H1 (cell line): ENCODE measurements around the gene PDZRN4. TPM values are rescaled to one million over a fixed set of nuclear protein-coding genes. Genes with fewer than 3 reads are reported as not detected.

Experiments
- CTCF ChIA-PET: fragments of 300-600 bp; sonication (Branson Sonifier 250); formaldehyde crosslinking; loops from one replicate; lab custom pipeline; 2021; ENCODE audit not compliant: partially characterized antibody; lab: Charles Lee
- POLR2A ChIA-PET: fragments of 300-600 bp; sonication (Branson Sonifier 250); formaldehyde crosslinking; loops from one replicate; lab custom pipeline; 2021; ENCODE audit warnings: inconsistent platforms; ENCODE audit not compliant: partially characterized antibody; lab: Charles Lee
- DNase-seq, 2 experiments: peaks; one replicate each; pipeline versions ENCODE4 v3.0.0 to v3.0.0-alpha.2; 2010 to 2022; ENCODE audit warnings: low spot score in 2 of 2, low read depth in 1 of 2, mixed read lengths in 1 of 2
- FAIRE-seq: peaks from 2 replicates; lab custom pipeline; 2011; peaks lifted over from hg19 to GRCh38; lab: Jason Lieb, UNC
- H2AFZ ChIP-seq: 2 replicates; pipeline ENCODE4 v1.8.1; 2012; ENCODE audit warnings: low read length, inconsistent platforms
- H2AK5ac ChIP-seq: 2 replicates; pipeline ENCODE4 v1.6.1; 2013; ENCODE audit warnings: low read depth, low read length
- H2BK120ac ChIP-seq: replicated peaks from 2 replicates; pipeline ENCODE3; 2013; ENCODE audit warnings: low read depth, low read length, inconsistent platforms
- H2BK12ac ChIP-seq: 2 replicates; pipeline ENCODE4 v1.6.1; 2013; ENCODE audit warnings: low read depth, low read length
- H2BK15ac ChIP-seq: 2 replicates; pipeline ENCODE4 v1.6.1; 2013; ENCODE audit warnings: low read length
- H2BK20ac ChIP-seq: 2 replicates; pipeline ENCODE4 v1.6.1; 2013; ENCODE audit warnings: low read length
- H2BK5ac ChIP-seq: 2 replicates; pipeline ENCODE4 v1.6.1; 2013; ENCODE audit warnings: low read depth, low read length
- H3K14ac ChIP-seq: 2 replicates; pipeline ENCODE4 v1.6.1; 2013; ENCODE audit warnings: inconsistent platforms; ENCODE audit not compliant: insufficient read length
- H3K18ac ChIP-seq: 2 replicates; pipeline ENCODE4 v1.6.1; 2013; ENCODE audit warnings: low read length; ENCODE audit errors: extremely low read depth
- H3K23ac ChIP-seq: 2 replicates; pipeline ENCODE4 v1.6.1; 2013; ENCODE audit warnings: inconsistent platforms; ENCODE audit not compliant: insufficient read length
- H3K23me2 ChIP-seq: 2 replicates; pipeline ENCODE4 v1.6.1; 2013; ENCODE audit warnings: low read depth, low read length
- H3K27ac ChIP-seq: 2 replicates; pipeline ENCODE4 v1.6.1; 2011; ENCODE audit warnings: low read depth, low read length, inconsistent platforms
- H3K27me3 ChIP-seq, 4 experiments: replicated peaks in 1 of 4; 1 replicate in 1 of 4; 2 replicates in 3 of 4; pipeline versions ENCODE4 v1.6.1 to v1.8.1; 2011 to 2013; ENCODE audit warnings: low read length in 3 of 4, mild to moderate bottlenecking in 3 of 4, inconsistent platforms in 2 of 4, mixed read lengths in 2 of 4, moderate library complexity in 1 of 4; ENCODE audit not compliant: control insufficient read depth in 3 of 4, insufficient read depth in 3 of 4; ENCODE audit errors: extremely low read depth in 1 of 4
- H3K36me3 ChIP-seq, 4 experiments: 2 replicates each; pipeline versions ENCODE4 v1.6.1 to v1.8.1; 2011 to 2013; ENCODE audit warnings: mild to moderate bottlenecking in 4 of 4, low read length in 3 of 4, moderate library complexity in 2 of 4, control low read depth in 1 of 4, inconsistent platforms in 1 of 4; ENCODE audit not compliant: insufficient read depth in 4 of 4, control insufficient read depth in 2 of 4
- H3K4ac ChIP-seq: replicated peaks from 2 replicates; pipeline ENCODE3; 2013; ENCODE audit warnings: low read length, low read depth, mixed read lengths, inconsistent platforms; ENCODE audit not compliant: insufficient read length
- H3K4me1 ChIP-seq, 4 experiments: replicated peaks in 1 of 4; 1 replicate in 1 of 4; 2 replicates in 3 of 4; pipeline versions ENCODE4 v1.6.1 to v1.8.1; 2011 to 2013; ENCODE audit warnings: low read length in 3 of 4, inconsistent platforms in 2 of 4, mixed read lengths in 1 of 4; ENCODE audit not compliant: insufficient read depth in 4 of 4, control insufficient read depth in 3 of 4
- H3K4me2 ChIP-seq, 2 experiments: 2 replicates each; pipeline versions ENCODE4 v1.6.1 to v1.8.1; 2011 to 2013; ENCODE audit warnings: low read depth in 2 of 2, low read length in 2 of 2, control low read depth in 1 of 2, inconsistent platforms in 1 of 2, mild to moderate bottlenecking in 1 of 2; ENCODE audit not compliant: insufficient read depth in 1 of 2
- H3K4me3 ChIP-seq, 4 experiments: fragments of 200-600, 300-600 bp in 1 of 4; sonication (generic), shearing (Covaris generic), sonication (Bioruptor Twin) in 1 of 4; 2 replicates each; pipeline versions ENCODE4 v1.5.1 to v1.8.1; 2011 to 2016; ENCODE audit warnings: low read length in 4 of 4, low read depth in 3 of 4, control low read depth in 2 of 4, inconsistent platforms in 2 of 4, mild to moderate bottlenecking in 2 of 4, mixed read lengths in 1 of 4, moderate library complexity in 1 of 4; ENCODE audit not compliant: insufficient read depth in 2 of 4; ENCODE audit errors: extremely low read depth in 1 of 4
- H3K56ac ChIP-seq: replicated peaks from 2 replicates; pipeline ENCODE3; 2013; ENCODE audit warnings: low read depth, mild to moderate bottlenecking, mixed read lengths, low read length, inconsistent platforms; ENCODE audit not compliant: insufficient read length
- H3K79me1 ChIP-seq: 2 replicates; pipeline ENCODE4 v1.6.1; 2013; ENCODE audit warnings: low read depth, low read length, control low read depth
- H3K79me2 ChIP-seq, 2 experiments: 2 replicates each; pipeline versions ENCODE4 v1.6.1 to v1.8.1; 2012 to 2013; ENCODE audit warnings: low read length in 2 of 2, mild to moderate bottlenecking in 2 of 2, inconsistent platforms in 1 of 2; ENCODE audit not compliant: insufficient read depth in 2 of 2, control insufficient read depth in 1 of 2
- H3K9ac ChIP-seq, 4 experiments: replicated peaks in 1 of 4; 1 replicate in 1 of 4; 2 replicates in 3 of 4; pipeline versions ENCODE4 v1.6.1 to v1.8.1; 2011 to 2013; ENCODE audit warnings: low read depth in 3 of 4, low read length in 3 of 4, control low read depth in 2 of 4, mild to moderate bottlenecking in 2 of 4, moderate library complexity in 2 of 4, inconsistent platforms in 1 of 4; ENCODE audit errors: extremely low read depth in 1 of 4
- H3K9me3 ChIP-seq, 2 experiments: 2 replicates each; pipeline versions ENCODE4 v1.6.1 to v1.8.1; 2012 to 2013; ENCODE audit warnings: mild to moderate bottlenecking in 2 of 2, moderate library complexity in 2 of 2, control low read depth in 1 of 2, inconsistent platforms in 1 of 2, low read depth in 1 of 2, low read length in 1 of 2, mixed read lengths in 1 of 2; ENCODE audit not compliant: insufficient read depth in 2 of 2
- H4K20me1 ChIP-seq, 2 experiments: replicated peaks in 1 of 2; 2 replicates each; pipeline versions ENCODE3 to v1.8.1; 2011 to 2013; ENCODE audit warnings: inconsistent platforms in 2 of 2, low read length in 2 of 2, mild to moderate bottlenecking in 1 of 2; ENCODE audit not compliant: insufficient read depth in 2 of 2, control insufficient read depth in 1 of 2
- H4K5ac ChIP-seq: 2 replicates; pipeline ENCODE4 v1.6.1; 2013; ENCODE audit warnings: low read length, low read depth, mixed read lengths, inconsistent platforms; ENCODE audit not compliant: insufficient read length
- H4K8ac ChIP-seq: 2 replicates; pipeline ENCODE4 v1.8.0; 2013; ENCODE audit warnings: mild to moderate bottlenecking, moderate library complexity, low read length, inconsistent platforms; ENCODE audit not compliant: insufficient read depth; ENCODE audit errors: extremely low read depth
- H4K91ac ChIP-seq: replicated peaks from 2 replicates; pipeline ENCODE3; 2013; ENCODE audit warnings: low read length, mixed read lengths, inconsistent platforms; ENCODE audit not compliant: insufficient read length
- ASH2L ChIP-seq: fragments of 200-600, 300-600 bp; sonication (generic); IDR thresholded peaks from one replicate; pipeline ENCODE4 v1.7.1; 2017; ENCODE audit warnings: low read length
- CREB1 ChIP-seq: IDR thresholded peaks from 2 replicates; pipeline ENCODE4 v1.6.1; 2012; ENCODE audit warnings: inconsistent platforms
- RFX5 ChIP-seq: IDR thresholded peaks from 2 replicates; pipeline ENCODE4 v1.6.1; 2011; ENCODE audit warnings: low read depth, low read length, improper control_type of control experiment, borderline replicate concordance
- SIRT6 ChIP-seq: IDR thresholded peaks from one replicate; pipeline ENCODE4 v1.7.1; 2012; ENCODE audit warnings: low read length, inconsistent platforms
- SP4 ChIP-seq: IDR thresholded peaks from 2 replicates; pipeline ENCODE4 v1.6.1; 2012; ENCODE audit warnings: low read length, inconsistent platforms
- TEAD4 ChIP-seq: IDR thresholded peaks from 2 replicates; pipeline ENCODE4 v1.6.1; 2012; ENCODE audit warnings: low read depth, low read length, inconsistent platforms, mixed read lengths
- WGBS, 2 experiments: shearing (Covaris generic) in 1 of 2; methylation state at CpG; one replicate each; pipeline versions ENCODE4 v1.1.6 to v1.1.7; 2013 to 2015; ENCODE audit warnings: low lambda C conversion rate in 2 of 2, mixed read lengths in 2 of 2, inconsistent platforms in 1 of 2, low coverage in 1 of 2, missing lambda C conversion rate in 1 of 2; ENCODE audit not compliant: insufficient replicate concordance in 2 of 2, insufficient coverage in 1 of 2, insufficient read length in 1 of 2; ENCODE audit errors: extremely low coverage in 1 of 2, missing lambda C conversion rate in 1 of 2; 5-methylcytosine and 5-hydroxymethylcytosine counted together
- polyA plus RNA-seq, 7 experiments: library from polyadenylated mRNA; depleted of rRNA in 3 of 7; stranded (reverse) in 5 of 7; unstranded in 2 of 7; fragments of >200 nt in 5 of 7; fragments of 200-250 nt in 2 of 7; gene quantifications; 1 replicate in 5 of 7; 2 replicates in 1 of 7; 4 replicates in 1 of 7; pipeline versions ENCODE4 v1.2.1 to v1.2.3, GENCODE V29; 2011 to 2013; ENCODE audit warnings: missing spikeins in 2 of 7, mixed read lengths in 2 of 7
- total RNA-seq: library from RNA; stranded (reverse); fragmentation: NEBNext Ultra II Directional; extraction: Animal tissue kit (Norgen Biotek cat#: 25700); gene quantifications from 2 replicates; pipeline ENCODE4 v1.2.1, GENCODE V29; 2021

The PDZRN4 gene
- total and polyA plus RNA-seq, 2 of the 8 experiments (the other 6 are each of a cell fraction or from before 2014, with no cell fraction given), result not detected

- Histone ChIP-seq H3K79me1 (no peaks in the 10 kb centered on the region), H2BK20ac (no peak overlapping the region), H2AFZ (0 out of 2 replicates have a peak overlapping the region, but pooled peaks have one; percentile 55), H2BK15ac (no peak overlapping the region), H3K9ac (no peak overlapping the region), H3K79me2 (no peaks in the 10 kb centered on the region), H3K4me3 (no peak overlapping the region), H3K14ac (no peak overlapping the region), H3K56ac (no peak overlapping the region), H2AK5ac (no peak overlapping the region), H3K4ac (no peak overlapping the region), H4K20me1 (no peaks in the 10 kb centered on the region), H4K5ac (no peak overlapping the region), H3K23ac (no peak overlapping the region), H2BK5ac (no peak overlapping the region), H3K4me2 (no peak overlapping the region; a peak in 1 of 4 replicates), H3K36me3 (no peaks in the 10 kb centered on the region; a peak in 1 of 8 replicates), H3K27me3 (no peaks in the 10 kb centered on the region), H3K4me1 (peaks cover 3 to 12% (median 10%) of the 10 kb centered on the region in 4 experiments; a peak in 5 of 7 replicates), H2BK120ac (no peak overlapping the region), H3K27ac (no peak overlapping the region), H4K8ac (no peak overlapping the region), H2BK12ac (no peak overlapping the region), H3K23me2 (no peaks in the 10 kb centered on the region), H3K18ac (no peak overlapping the region), H4K91ac (no peak overlapping the region), H3K9me3 (peaks cover 0 to 5% of the 10 kb centered on the region in 2 experiments; a peak in 1 of 4 replicates)
- DNase-seq (no peak), FAIRE-seq (no peak)
- WGBS, 2 experiments, result 85% methylated on average over 3 of the region's 3 CpGs; no CpG with 5 or more reads in 1 of the 2 experiments
- ChIA-PET POLR2A (no interaction called here), CTCF (no interaction called here)
- TF ChIP-seq ASH2L (no peak), SIRT6 (no peak), TEAD4 (no peak), SP4 (no peak), CREB1 (no peak), RFX5 (no peak)
Measured at GRCh38 chr12:41604830-41605229, 416.7 kb downstream of the PDZRN4 start.
